Measurements from ENCODE around the gene MPZL1.

Gene MPZL1

GRCh38 chr1:167701510-167701909 is 20.3 kb upstream of the MPZL1 start:
- Histone ChIP-seq H3K36me3 (ENCODE audit: insufficient read depth, low read length) (no peaks in the 10 kb centered on the region), H3K27ac (no peak overlapping the region), H3K4me3 (no peak overlapping the region), H3K9ac (ENCODE audit: insufficient read length) (no peak overlapping the region), H3K9me3 (ENCODE audit: low read depth, low read length) (no peaks in the 10 kb centered on the region)
- DNase-seq (ENCODE audit: low read depth, low spot score) = no peak
- TF ChIP-seq EZH2 (IDR thresholded peaks at IDR 0.05) (no peak), FOXP2 (optimal IDR thresholded peaks at IDR 0.05; ENCODE audit: control extremely low read depth, extremely low read length, insufficient read depth) (no peak), POLR2AphosphoS5 (IDR thresholded peaks at IDR 0.05; ENCODE audit: borderline replicate concordance, low read depth, low read length) (no peak)

GRCh38 chr1:167703557-167703956 is 18.2 kb upstream of the MPZL1 start:
- DNase-seq (ENCODE audit: low read depth, low spot score) = no peak
- H3K9ac ChIP-seq (ENCODE audit: insufficient read length) = no peak overlapping the region
- no peaks in the 10 kb centered on the region for H3K36me3 ChIP-seq (ENCODE audit: insufficient read depth, low read length)
- no peak for TF ChIP-seq FOXP2 (optimal IDR thresholded peaks at IDR 0.05; ENCODE audit: control extremely low read depth, extremely low read length, insufficient read depth)
- TF ChIP-seq POLR2AphosphoS5 (IDR thresholded peaks at IDR 0.05; ENCODE audit: borderline replicate concordance, low read depth, low read length) = no peak
- TF ChIP-seq EZH2 (IDR thresholded peaks at IDR 0.05) = no peak
- H3K27ac ChIP-seq = no peak overlapping the region
- H3K9me3 ChIP-seq (ENCODE audit: low read depth, low read length) = no peaks in the 10 kb centered on the region
- H3K4me3 ChIP-seq = no peak overlapping the region

DNA sequence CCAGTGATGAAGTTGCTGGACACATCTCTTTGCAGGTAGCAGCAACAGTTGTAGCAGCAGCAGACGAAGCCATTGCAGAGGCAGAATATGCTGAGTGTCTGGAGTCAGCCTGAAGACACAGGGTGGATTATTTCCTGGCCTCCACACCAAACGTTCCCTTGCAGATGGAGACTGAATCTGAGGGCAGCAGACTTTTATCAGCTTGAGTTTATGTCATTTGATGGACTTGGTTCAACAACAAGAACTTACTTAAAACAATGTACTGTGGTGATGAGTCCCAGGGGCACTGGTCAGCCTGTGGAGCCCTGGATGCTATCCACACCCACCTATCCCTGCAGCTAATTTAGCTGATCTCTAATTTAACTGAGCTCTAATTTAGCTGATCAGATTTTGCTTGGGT is 17.1 kb upstream of the MPZL1 start:
- no peaks in the 10 kb centered on the region for H3K9me3 ChIP-seq (ENCODE audit: low read depth, low read length)
- no peak for DNase-seq (ENCODE audit: low read depth, low spot score)
- H3K9ac ChIP-seq (ENCODE audit: insufficient read length) = no peak overlapping the region
- H3K36me3 ChIP-seq (ENCODE audit: insufficient read depth, low read length) = no peaks in the 10 kb centered on the region
- TF ChIP-seq EZH2 (IDR thresholded peaks at IDR 0.05) (no peak), POLR2AphosphoS5 (IDR thresholded peaks at IDR 0.05; ENCODE audit: borderline replicate concordance, low read depth, low read length) (no peak), FOXP2 (optimal IDR thresholded peaks at IDR 0.05; ENCODE audit: control extremely low read depth, extremely low read length, insufficient read depth) (no peak)
- no peak overlapping the region for H3K27ac ChIP-seq
- H3K4me3 ChIP-seq = no peak overlapping the region

- no peak for DNase-seq (ENCODE audit: low read depth, low spot score)
- Histone ChIP-seq H3K9ac (ENCODE audit: insufficient read length) (no peak overlapping the region), H3K9me3 (ENCODE audit: low read depth, low read length) (no peaks in the 10 kb centered on the region), H3K27ac (no peak overlapping the region), H3K4me3 (no peak overlapping the region), H3K36me3 (ENCODE audit: insufficient read depth, low read length) (no peaks in the 10 kb centered on the region)
- TF ChIP-seq POLR2AphosphoS5 (IDR thresholded peaks at IDR 0.05; ENCODE audit: borderline replicate concordance, low read depth, low read length) (no peak), FOXP2 (optimal IDR thresholded peaks at IDR 0.05; ENCODE audit: control extremely low read depth, extremely low read length, insufficient read depth) (no peak), EZH2 (IDR thresholded peaks at IDR 0.05) (no peak)
These were observed 16.5 kb upstream of the MPZL1 start for GRCh38 chr1:167705250-167705649.

GRCh38 chr1:167706363-167706762 is 15.4 kb upstream of the MPZL1 start:
- Histone ChIP-seq H3K36me3 (ENCODE audit: insufficient read depth, low read length) (no peaks in the 10 kb centered on the region), H3K9ac (ENCODE audit: insufficient read length) (no peak overlapping the region), H3K9me3 (ENCODE audit: low read depth, low read length) (no peaks in the 10 kb centered on the region), H3K4me3 (no peak overlapping the region), H3K27ac (no peak overlapping the region)
- TF ChIP-seq POLR2AphosphoS5 (IDR thresholded peaks at IDR 0.05; ENCODE audit: borderline replicate concordance, low read depth, low read length) (no peak), EZH2 (IDR thresholded peaks at IDR 0.05) (no peak), FOXP2 (optimal IDR thresholded peaks at IDR 0.05; ENCODE audit: control extremely low read depth, extremely low read length, insufficient read depth) (no peak)
- DNase-seq (ENCODE audit: low read depth, low spot score) = no peak

- no peak overlapping the region for H3K9ac ChIP-seq (ENCODE audit: insufficient read length)
- no peak for TF ChIP-seq EZH2 (IDR thresholded peaks at IDR 0.05)
- TF ChIP-seq FOXP2 (optimal IDR thresholded peaks at IDR 0.05; ENCODE audit: control extremely low read depth, extremely low read length, insufficient read depth) = no peak
- no peak for TF ChIP-seq POLR2AphosphoS5 (IDR thresholded peaks at IDR 0.05; ENCODE audit: borderline replicate concordance, low read depth, low read length)
- no peaks in the 10 kb centered on the region for H3K36me3 ChIP-seq (ENCODE audit: insufficient read depth, low read length)
- no peak overlapping the region for H3K27ac ChIP-seq
- H3K4me3 ChIP-seq = no peak overlapping the region
- no peak for DNase-seq (ENCODE audit: low read depth, low spot score)
- H3K9me3 ChIP-seq (ENCODE audit: low read depth, low read length) = no peaks in the 10 kb centered on the region
These were observed 14.6 kb upstream of the MPZL1 start for GRCh38 chr1:167706931-167707877.

- H3K4me3 ChIP-seq = no peak overlapping the region
- TF ChIP-seq FOXP2 (optimal IDR thresholded peaks at IDR 0.05; ENCODE audit: control extremely low read depth, extremely low read length, insufficient read depth) = no peak
- TF ChIP-seq EZH2 (IDR thresholded peaks at IDR 0.05) = no peak
- TF ChIP-seq POLR2AphosphoS5 (IDR thresholded peaks at IDR 0.05; ENCODE audit: borderline replicate concordance, low read depth, low read length) = no peak
- no peaks in the 10 kb centered on the region for H3K36me3 ChIP-seq (ENCODE audit: insufficient read depth, low read length)
- H3K9ac ChIP-seq (ENCODE audit: insufficient read length) = no peak overlapping the region
- H3K27ac ChIP-seq = no peak overlapping the region
- DNase-seq (ENCODE audit: low read depth, low spot score) = no peak
- H3K9me3 ChIP-seq (ENCODE audit: low read depth, low read length) = no peaks in the 10 kb centered on the region
These were observed 13.8 kb upstream of the MPZL1 start for GRCh38 chr1:167707942-167708341.

DNA sequence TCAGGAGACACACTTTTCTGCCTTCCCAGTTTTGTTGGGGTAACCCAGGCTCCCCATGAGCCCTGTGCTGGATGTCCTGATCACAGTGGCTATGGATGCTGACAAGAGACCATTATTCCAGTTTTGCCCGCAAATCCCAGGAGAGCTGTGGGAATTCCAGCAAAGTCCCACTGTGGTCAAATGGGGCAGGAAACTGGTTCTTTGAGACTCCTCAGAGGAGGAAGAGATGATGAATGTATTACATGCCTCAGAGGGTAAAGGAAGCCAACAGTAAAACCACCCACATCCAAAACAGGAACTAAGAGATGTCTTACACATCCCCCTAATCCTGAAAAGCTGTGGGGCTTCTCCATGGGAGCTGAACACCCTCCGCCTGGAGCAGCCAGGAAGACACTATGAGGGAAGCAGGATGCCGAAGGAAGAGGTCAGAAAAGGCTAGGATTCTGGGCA is 12.8 kb upstream of the MPZL1 start:
- H3K36me3 ChIP-seq (ENCODE audit: insufficient read depth, low read length) = no peaks in the 10 kb centered on the region
- no peak overlapping the region for H3K27ac ChIP-seq
- no peak for DNase-seq (ENCODE audit: low read depth, low spot score)
- no peaks in the 10 kb centered on the region for H3K9me3 ChIP-seq (ENCODE audit: low read depth, low read length)
- H3K4me3 ChIP-seq = no peak overlapping the region
- no peak overlapping the region for H3K9ac ChIP-seq (ENCODE audit: insufficient read length)
- TF ChIP-seq FOXP2 (optimal IDR thresholded peaks at IDR 0.05; ENCODE audit: control extremely low read depth, extremely low read length, insufficient read depth) (no peak), EZH2 (IDR thresholded peaks at IDR 0.05) (no peak), POLR2AphosphoS5 (IDR thresholded peaks at IDR 0.05; ENCODE audit: borderline replicate concordance, low read depth, low read length) (no peak)
